Panc1 (cell line): Measurements from ENCODE around the gene SBK2. TPM values are rescaled to one million over a fixed set of nuclear protein-coding genes. Genes with fewer than 3 reads are reported as not detected.
A peak's percentile ranks its signal among the peaks of the same experiment; 100 is the strongest.

Experiments
- ATAC-seq: fragments of 200-7000 bp; cut with Tn5 transposase; 2 replicates; pipeline ENCODE4 v1.9.1; 2020; ENCODE audit warnings: mild to moderate bottlenecking, moderate library complexity
- BruUV-seq: library from RNA; stranded (reverse); fragments of 400-500 nt; replicated peaks from 2 replicates; lab custom pipeline; 2021; lab: Mats Ljungman, UMichigan
- CTCF ChIA-PET: fragments of 300-600 bp; sonication (Branson Sonifier 250); formaldehyde crosslinking; loops from one replicate; lab custom pipeline; 2022; ENCODE audit warnings: antibody characterized with exemption; lab: Charles Lee
- POLR2A ChIA-PET: fragments of 300-600 bp; sonication (Branson Sonifier 250); formaldehyde crosslinking; loops from one replicate; lab custom pipeline; 2022; ENCODE audit warnings: antibody characterized with exemption; lab: Charles Lee
- DNase-seq: peaks from one replicate; pipeline ENCODE4 v3.0.0-alpha.2; 2010; ENCODE audit warnings: low read depth, low spot score
- H3K27ac ChIP-seq: 2 replicates; pipeline ENCODE4 v1.5.1; 2011; ENCODE audit warnings: mild to moderate bottlenecking, low read length, inconsistent platforms
- H3K27me3 ChIP-seq: fragments of 200-500 bp; sonication (Bioruptor generic); 2 replicates; pipeline ENCODE4 v1.6.0; 2014; ENCODE audit warnings: low read length, inconsistent platforms; ENCODE audit not compliant: control insufficient read depth, insufficient read depth
- H3K36me3 ChIP-seq: fragments of 200-500 bp; sonication (Bioruptor generic); 2 replicates; pipeline ENCODE4 v1.5.1; 2014; ENCODE audit warnings: inconsistent platforms, mild to moderate bottlenecking, low read length, moderate library complexity; ENCODE audit not compliant: control insufficient read depth, insufficient read depth
- H3K4me1 ChIP-seq: 2 replicates; pipeline ENCODE4 v1.5.1; 2011; ENCODE audit warnings: inconsistent platforms, mild to moderate bottlenecking, low read length, moderate library complexity; ENCODE audit not compliant: control insufficient read depth, insufficient read depth
- H3K4me3 ChIP-seq, 2 experiments: 2 replicates each; pipeline ENCODE4 v1.5.1; 2011 to 2012; ENCODE audit warnings: low read depth in 2 of 2, low read length in 2 of 2, mild to moderate bottlenecking in 2 of 2, inconsistent platforms in 1 of 2, moderate library complexity in 1 of 2
- H3K9me3 ChIP-seq: fragments of 200-500 bp; sonication (Bioruptor generic); 2 replicates; pipeline ENCODE4 v1.5.1; 2014; ENCODE audit warnings: low read depth, mild to moderate bottlenecking, inconsistent platforms, low read length, moderate library complexity; ENCODE audit not compliant: control insufficient read depth, insufficient read depth
- CTCF ChIP-seq: fragments of 450-650 bp; IDR thresholded peaks from 2 replicates; pipeline ENCODE4 v1.5.1; 2017; ENCODE audit warnings: mild to moderate bottlenecking
- POLR2AphosphoS5 ChIP-seq: IDR thresholded peaks from 2 replicates; pipeline ENCODE4 v1.6.1; 2012; ENCODE audit warnings: mild to moderate bottlenecking, low read depth, low read length, moderate library complexity
- REST ChIP-seq, 2 experiments: IDR thresholded peaks; 2 replicates each; pipeline ENCODE4 v1.6.1; 2011 to 2012; ENCODE audit warnings: low read depth in 2 of 2, control low read depth in 1 of 2, low read length in 1 of 2, mild to moderate bottlenecking in 1 of 2, moderate library complexity in 1 of 2; ENCODE audit not compliant: insufficient read depth in 1 of 2
- SIN3A ChIP-seq: IDR thresholded peaks from 2 replicates; pipeline ENCODE4 v1.6.1; 2012; ENCODE audit warnings: low read depth, mild to moderate bottlenecking, low read length, moderate library complexity, borderline replicate concordance; ENCODE audit not compliant: insufficient read depth
- TCF7L2 ChIP-seq: IDR thresholded peaks from 2 replicates; pipeline ENCODE4 v1.6.1; 2011; ENCODE audit warnings: mild to moderate bottlenecking, low read depth, low read length, inconsistent platforms
- in situ Hi-C: cut with HindIII; loops from 2 replicates; pipeline ENCODE4 v1.10.0; 2016; ENCODE audit warnings: low sequenced_read_pairs, low pct_unique_long_range_greater_than_20kb
- intact Hi-C: fragments of 100-400 bp; cut with micrococcal nuclease; formaldehyde crosslinking; loops from one replicate; pipeline ENCODE4 v1.10.0; 2022; ENCODE audit not compliant: unreplicated experiment
- total RNA-seq: library from RNA; stranded (reverse); gene quantifications from one replicate; pipeline ENCODE4 v1.2.1, GENCODE V29; 2021; ENCODE audit not compliant: unreplicated experiment

SBK2 gene
- total RNA-seq, 1 experiment from 2014 or later = 0.69 TPM

DNA sequence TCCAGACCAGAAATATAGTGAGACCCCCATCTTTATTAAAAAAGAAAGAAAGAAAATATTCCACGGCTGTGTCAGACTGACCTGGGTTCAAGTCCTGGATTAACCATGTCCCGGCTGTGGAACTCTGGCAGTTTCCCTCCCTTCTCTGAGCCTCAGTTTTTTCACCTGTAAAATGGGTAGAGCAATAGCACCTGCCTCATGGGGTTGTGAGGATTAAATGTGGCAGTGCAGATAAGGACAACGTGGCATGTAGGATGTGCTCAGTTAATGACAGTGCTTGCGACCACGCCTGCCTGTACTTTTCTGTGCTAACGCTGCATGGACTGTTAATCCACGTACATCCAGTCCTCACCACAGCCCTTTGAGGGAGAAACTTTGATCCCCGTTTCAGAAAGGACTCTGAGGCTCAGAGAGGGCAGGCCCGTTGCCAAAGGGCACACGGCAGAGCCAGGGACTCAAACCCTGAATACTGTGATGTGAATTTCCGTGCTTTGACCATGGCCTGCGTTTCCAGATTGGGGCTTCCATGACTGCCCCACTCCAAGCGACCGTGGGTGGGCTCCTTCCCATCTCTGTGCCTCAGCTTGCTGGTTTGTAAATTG lies 16.1 kb downstream of the SBK2 start:
- H3K4me1 ChIP-seq = peaks cover 10% of the 10 kb centered on the region
- H3K36me3 ChIP-seq = no peaks in the 10 kb centered on the region
- POLR2A ChIA-PET = no interaction called here
- TF ChIP-seq TCF7L2 (no peak), CTCF (no peak), SIN3A (no peak), POLR2AphosphoS5 (no peak), REST (IDR thresholded peaks at IDR 0.05; ENCODE audit: insufficient read depth in 1 of 2, low read depth in 2 of 2, low read length in 1 of 2) (no peak)
- H3K9me3 ChIP-seq = no peaks in the 10 kb centered on the region
- CTCF ChIA-PET = no interaction called here
- no peak overlapping the region for H3K4me3 ChIP-seq
- intact Hi-C loops = no loop called here
- in situ Hi-C loops = no loop called here
- DNase-seq (no peak), ATAC-seq (no peak)
- no peaks in the 10 kb centered on the region for H3K27me3 ChIP-seq
- no TSS peak for BruUV-seq
- no peak overlapping the region for H3K27ac ChIP-seq

DNA sequence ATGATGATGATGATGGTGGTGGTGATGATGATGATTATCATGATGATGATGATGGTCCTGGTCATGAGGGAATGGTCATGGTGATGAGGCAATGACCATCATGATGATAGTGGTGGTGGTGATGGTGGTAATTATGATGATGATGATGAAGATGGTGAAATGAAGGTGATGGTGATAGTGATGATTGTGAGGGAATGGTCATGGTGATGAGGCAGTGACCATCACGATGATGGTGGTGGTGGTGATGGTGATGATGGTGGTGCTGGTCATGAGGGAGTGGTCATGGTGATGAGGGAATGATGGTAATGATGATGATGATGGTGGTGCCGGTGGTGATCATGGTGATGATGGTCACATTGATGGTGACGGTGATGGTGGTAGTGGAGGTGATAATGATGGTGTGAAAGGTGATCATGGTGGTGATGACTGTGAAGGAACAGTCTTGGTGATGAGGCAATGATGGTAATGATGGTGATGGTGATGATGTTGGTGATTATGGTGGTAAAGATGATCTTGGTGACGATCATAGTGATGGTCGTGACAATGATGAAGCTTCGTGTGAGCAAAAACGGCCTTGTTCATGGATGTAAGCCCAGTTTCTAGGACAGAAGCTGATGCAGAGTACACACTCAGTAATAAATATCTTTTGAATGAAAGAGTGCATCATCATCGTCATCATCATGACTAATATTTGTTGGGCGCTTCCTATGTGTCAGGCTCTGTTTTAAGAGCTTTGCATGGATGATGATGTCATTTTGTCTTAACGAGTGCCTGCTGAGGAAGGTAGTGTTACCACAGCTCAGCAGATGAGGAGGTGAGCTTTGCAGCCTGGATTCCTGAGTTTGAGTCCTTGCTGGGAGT lies 17.3 kb downstream of the SBK2 start:
- H3K36me3 ChIP-seq = no peaks in the 10 kb centered on the region
- no peak overlapping the region for H3K4me3 ChIP-seq
- TF ChIP-seq REST (IDR thresholded peaks at IDR 0.05; ENCODE audit: insufficient read depth in 1 of 2, low read depth in 2 of 2, low read length in 1 of 2) (no peak), SIN3A (no peak), POLR2AphosphoS5 (no peak), CTCF (no peak), TCF7L2 (no peak)
- BruUV-seq = no TSS peak
- DNase-seq = peak; percentile 90
- peaks cover 7% of the 10 kb centered on the region; the same call in 1 of the 2 replicates for H3K4me1 ChIP-seq
- no peak for ATAC-seq
- POLR2A ChIA-PET = no interaction called here
- no peaks in the 10 kb centered on the region for H3K27me3 ChIP-seq
- no peak overlapping the region for H3K27ac ChIP-seq
- CTCF ChIA-PET = interaction anchor here (0.5 kb wide), 1 partner anchor 105 kb away, joined by 7 read pairs; no protein-coding TSS in a partner anchor
- in situ Hi-C loops (no loop called here), intact Hi-C loops (no loop called here)
- no peaks in the 10 kb centered on the region for H3K9me3 ChIP-seq
